LNCaP clone FGC (cell line): ENCODE measurements around the gene ZMYND12.

ENCODE experiments used
- DNase-seq: peaks from one replicate; pipeline ENCODE4 v3.0.0-alpha.2; 2011; ENCODE audit warnings: low read depth
- H3K4me3 ChIP-seq: 2 replicates; pipeline ENCODE4 v1.5.1; 2011; ENCODE audit warnings: mild to moderate bottlenecking, low read depth, low read length, control low read depth
- TF ChIP-seq, protein P1 (sequence below): IDR thresholded peaks from 2 replicates; pipeline ENCODE4 v1.5.1; 2012; ENCODE audit warnings: mild to moderate bottlenecking; ENCODE audit not compliant: control insufficient read depth, insufficient read depth; ENCODE audit errors: extremely low read depth

ZMYND12 gene

DNA sequence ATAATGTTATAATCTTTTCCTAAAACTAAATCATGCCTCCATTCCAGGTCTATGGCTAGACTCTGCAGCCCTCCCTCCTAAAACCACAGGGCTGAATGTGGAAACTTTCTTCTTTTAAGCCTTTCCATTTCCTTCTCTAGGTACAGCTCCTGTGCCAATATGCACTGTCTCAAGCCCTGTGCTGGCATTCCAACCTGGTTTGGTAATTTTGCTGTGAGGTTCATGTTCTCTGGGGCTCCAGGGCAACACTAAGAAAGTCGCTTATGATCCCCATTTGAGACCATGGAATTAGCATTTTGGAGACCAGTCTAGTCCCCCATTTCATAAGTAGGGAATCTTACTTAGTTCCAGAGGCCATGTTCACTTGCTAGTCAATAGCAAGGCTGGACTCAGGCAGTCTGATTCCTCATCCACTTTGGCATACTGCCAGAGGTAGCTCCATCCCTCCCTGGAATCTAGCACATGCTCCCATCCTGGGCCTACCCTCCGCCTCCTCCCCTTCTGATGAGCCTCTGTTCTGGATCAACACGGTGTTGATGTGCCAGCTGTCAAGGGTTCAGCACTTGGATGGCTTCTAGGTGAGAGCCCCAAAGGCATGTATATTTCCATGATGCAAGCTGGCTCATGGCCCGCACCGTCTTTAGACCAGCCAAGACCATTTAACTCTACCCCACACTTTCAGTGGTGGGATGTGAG is 36.5 kb downstream of the ZMYND12 start:
- H3K4me3 ChIP-seq: no peak overlapping the region
- TF ChIP-seq, protein P1, sequence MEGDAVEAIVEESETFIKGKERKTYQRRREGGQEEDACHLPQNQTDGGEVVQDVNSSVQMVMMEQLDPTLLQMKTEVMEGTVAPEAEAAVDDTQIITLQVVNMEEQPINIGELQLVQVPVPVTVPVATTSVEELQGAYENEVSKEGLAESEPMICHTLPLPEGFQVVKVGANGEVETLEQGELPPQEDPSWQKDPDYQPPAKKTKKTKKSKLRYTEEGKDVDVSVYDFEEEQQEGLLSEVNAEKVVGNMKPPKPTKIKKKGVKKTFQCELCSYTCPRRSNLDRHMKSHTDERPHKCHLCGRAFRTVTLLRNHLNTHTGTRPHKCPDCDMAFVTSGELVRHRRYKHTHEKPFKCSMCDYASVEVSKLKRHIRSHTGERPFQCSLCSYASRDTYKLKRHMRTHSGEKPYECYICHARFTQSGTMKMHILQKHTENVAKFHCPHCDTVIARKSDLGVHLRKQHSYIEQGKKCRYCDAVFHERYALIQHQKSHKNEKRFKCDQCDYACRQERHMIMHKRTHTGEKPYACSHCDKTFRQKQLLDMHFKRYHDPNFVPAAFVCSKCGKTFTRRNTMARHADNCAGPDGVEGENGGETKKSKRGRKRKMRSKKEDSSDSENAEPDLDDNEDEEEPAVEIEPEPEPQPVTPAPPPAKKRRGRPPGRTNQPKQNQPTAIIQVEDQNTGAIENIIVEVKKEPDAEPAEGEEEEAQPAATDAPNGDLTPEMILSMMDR: no peak
- no peak for DNase-seq

DNA sequence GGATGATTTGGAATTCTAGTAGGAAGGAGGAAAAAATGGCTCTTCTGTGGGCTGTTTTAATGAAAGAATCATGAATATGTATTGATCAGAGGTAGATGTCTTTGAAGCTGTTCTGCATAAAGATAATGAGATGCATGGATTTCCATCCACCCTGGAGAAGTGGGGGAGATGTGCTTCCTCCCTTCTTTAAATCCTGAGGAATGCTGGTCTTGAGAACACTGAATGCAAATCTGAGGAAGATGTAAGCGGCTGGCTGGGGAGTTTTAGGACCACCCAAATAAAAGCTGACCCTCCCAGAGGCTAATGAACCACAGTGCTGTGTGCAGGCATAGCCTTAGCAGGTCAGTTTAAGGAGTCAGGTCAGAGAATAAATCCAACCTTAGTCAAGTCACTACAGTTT is 37.3 kb downstream of the ZMYND12 start:
- H3K4me3 ChIP-seq: no peak overlapping the region
- DNase-seq: no peak
- TF ChIP-seq, protein P1: no peak

DNA sequence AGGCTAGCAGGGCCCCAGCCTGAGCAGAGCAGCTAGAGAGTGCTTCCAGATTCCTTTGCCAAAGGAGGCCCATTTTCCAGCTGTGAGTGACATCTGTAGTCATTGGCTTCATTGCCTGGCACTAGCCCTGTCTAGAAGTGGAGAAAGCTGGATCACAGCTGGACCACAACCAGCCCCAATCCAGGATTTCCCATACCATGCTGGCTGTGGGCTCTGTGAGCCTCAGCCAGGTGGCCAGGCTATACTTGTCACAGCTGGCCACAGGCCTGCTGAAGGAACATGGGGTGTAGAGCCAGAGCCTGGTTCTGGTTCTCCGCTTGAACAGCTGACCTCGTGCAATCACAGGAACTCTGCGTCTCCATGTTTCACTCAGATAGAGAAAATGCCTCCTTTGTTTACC is 38.7 kb downstream of the ZMYND12 start:
- TF ChIP-seq, protein P1: no peak
- no peak overlapping the region for H3K4me3 ChIP-seq
- DNase-seq: no peak

DNA sequence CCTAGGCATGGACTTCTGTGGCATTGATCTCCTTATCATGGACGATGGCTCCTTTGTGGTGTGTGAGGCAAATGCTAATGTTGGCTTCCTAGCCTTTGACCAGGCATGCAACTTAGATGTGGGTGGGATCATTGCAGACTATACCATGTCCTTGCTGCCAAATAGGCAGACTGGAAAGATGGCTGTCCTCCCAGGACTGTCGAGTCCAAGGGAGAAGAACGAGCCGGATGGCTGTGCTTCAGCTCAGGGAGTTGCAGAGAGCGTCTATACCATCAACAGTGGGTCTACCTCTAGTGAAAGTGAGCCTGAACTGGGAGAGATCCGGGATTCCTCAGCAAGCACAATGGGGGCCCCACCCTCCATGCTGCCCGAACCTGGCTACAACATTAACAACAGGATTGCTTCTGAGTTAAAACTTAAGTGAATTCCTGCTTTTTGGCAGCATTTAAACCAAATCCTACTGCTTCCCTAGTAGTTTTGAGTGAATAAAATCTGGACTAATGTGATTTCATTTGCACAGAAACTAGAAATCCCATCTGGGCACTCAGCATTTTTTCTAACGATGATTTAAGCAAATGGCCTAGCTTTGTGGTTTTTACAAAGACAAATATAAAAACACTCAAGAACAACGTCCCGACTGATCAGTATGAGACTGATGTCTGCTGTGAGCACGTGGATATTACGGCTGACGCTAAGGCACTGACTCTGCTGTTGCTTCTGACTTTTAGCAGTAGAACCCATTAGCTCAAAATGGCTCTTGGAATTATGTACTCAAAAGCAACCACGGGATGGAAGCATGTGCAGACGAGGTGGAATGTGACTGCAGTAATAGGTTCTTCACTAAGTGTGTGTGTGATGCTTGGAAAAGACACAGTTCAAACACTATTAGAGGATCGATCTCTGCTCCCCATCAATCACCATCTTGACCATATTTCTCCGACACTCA is 41.0 kb downstream of the ZMYND12 start:
- no peak overlapping the region for H3K4me3 ChIP-seq
- TF ChIP-seq, protein P1: no peak
- DNase-seq: no peak

DNA sequence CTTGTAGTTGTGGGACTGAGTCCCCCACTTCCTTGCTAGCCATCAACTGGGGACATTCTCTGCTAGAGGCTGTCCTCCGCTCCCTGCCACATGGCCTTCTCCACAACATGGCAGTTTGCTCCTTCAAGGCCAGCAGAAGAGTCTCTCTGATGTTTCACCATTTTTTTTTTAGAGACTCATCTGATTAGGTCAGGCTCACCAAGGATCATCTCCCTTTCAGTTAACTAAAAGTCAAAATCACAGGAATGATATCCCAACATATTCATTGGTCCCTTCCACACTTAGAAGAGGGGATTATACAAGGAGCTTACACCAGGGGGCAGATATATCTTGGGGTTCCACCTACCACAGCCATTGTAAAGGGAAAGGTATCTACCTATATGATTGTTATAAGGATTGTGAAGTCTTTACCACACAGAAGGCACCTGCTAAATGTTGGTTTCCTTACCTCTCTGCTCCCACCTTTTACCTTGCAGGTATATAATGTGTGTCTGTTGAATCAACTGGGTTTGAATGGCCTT is 51.9 kb downstream of the ZMYND12 start:
- TF ChIP-seq, protein P1: no peak
- no peak overlapping the region for H3K4me3 ChIP-seq
- no peak for DNase-seq

DNA sequence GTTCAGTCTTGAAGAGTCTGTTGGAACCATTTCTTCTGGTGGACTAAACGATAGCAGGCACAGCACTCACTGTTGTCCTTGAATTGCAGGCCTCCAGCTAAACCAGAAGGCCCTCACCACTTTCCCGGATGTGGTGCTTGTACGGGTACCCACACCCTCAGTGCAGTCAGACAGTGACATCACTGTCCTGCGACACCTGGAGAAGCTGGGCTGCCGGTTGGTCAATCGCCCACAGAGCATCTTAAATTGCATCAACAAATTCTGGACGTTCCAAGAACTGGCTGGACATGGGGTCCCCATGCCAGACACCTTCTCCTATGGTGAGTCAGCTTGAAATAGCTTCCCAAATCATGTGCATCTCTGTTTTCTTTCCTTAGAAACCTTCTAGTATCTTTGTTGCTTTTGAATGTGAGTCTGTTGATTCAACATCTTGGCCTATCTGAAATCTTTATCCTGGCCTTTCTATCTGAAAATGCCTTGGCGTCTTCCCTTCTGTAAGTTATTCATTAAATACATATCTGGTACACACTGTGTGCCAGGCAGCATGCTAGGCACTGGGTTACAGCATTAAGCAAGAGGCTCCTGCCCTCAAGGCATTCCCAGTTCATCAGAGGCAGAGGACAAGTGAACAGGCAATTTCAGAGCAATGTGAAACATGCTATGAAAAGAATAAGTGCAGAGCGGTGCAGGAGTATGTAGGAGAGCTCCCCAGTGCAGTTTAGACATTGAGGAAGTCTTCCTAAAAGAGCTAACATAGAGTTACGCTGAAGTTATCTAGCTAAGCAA is 56.3 kb downstream of the ZMYND12 start:
- H3K4me3 ChIP-seq: no peak overlapping the region
- TF ChIP-seq, protein P1: no peak
- DNase-seq: no peak
